ENCODE data around the gene PXDN. TPM values are rescaled to one million over a fixed set of nuclear protein-coding genes. Genes with fewer than 3 reads are reported as not detected.

PXDN gene
- total and polyA plus RNA-seq, 2 of the 13 experiments (the other 11 are each of a cell fraction or from before 2014, with no cell fraction given) = not detected

- TF ChIP-seq ZBTB43 (CRISPR knock-in tag; conservative IDR thresholded peaks at IDR 0.05) (no peak), ZBTB37 (CRISPR knock-in tag; IDR thresholded peaks at IDR 0.05) (no peak), GZF1 (CRISPR knock-in tag; IDR thresholded peaks at IDR 0.05) (no peak), NR0B2 (CRISPR knock-in tag; IDR thresholded peaks at IDR 0.05) (no peak), RELA (CRISPR knock-in tag; IDR thresholded peaks at IDR 0.05) (no peak), THAP11 (CRISPR knock-in tag; IDR thresholded peaks at IDR 0.05) (no peak), ZNF749 (CRISPR knock-in tag; IDR thresholded peaks at IDR 0.05; ENCODE audit: borderline replicate concordance) (no peak), ONECUT2 (CRISPR knock-in tag; IDR thresholded peaks at IDR 0.05) (no peak), SP5 (CRISPR knock-in tag; IDR thresholded peaks at IDR 0.05; ENCODE audit: borderline replicate concordance, low read depth) (no peak), BCL6 (CRISPR knock-in tag; IDR thresholded peaks at IDR 0.05) (no peak), ATM (IDR thresholded peaks at IDR 0.05; ENCODE audit: borderline replicate concordance) (no peak), ZNF275 (CRISPR knock-in tag; IDR thresholded peaks at IDR 0.05; ENCODE audit: borderline replicate concordance) (no peak)
These were observed 14.0 kb downstream of the PXDN start (continued) for GRCh38 chr2:1730015-1730927.
